HepG2 (cell line): ENCODE results near the gene RABIF. TPM values are rescaled to one million over a fixed set of nuclear protein-coding genes. Genes with fewer than 3 reads are reported as not detected.

Experiments
- EEA1 ChIP-seq: sonication (generic); formaldehyde crosslinking; IDR thresholded peaks from 2 replicates; pipeline ENCODE4 v1.5.1; 2020; ENCODE audit warnings: mild to moderate bottlenecking, missing genetic modification reagents, borderline replicate concordance
- FLYWCH1 ChIP-seq: sonication (generic); formaldehyde crosslinking; IDR thresholded peaks from 2 replicates; pipeline ENCODE4 v1.8.1; 2023; ENCODE audit warnings: mild to moderate bottlenecking, missing genetic modification reagents
- HNRNPH1 ChIP-seq: fragments of 200-400 bp; formaldehyde crosslinking; optimal IDR thresholded peaks from 2 replicates; pipeline ENCODE3; 2017; ENCODE audit warnings: mild to moderate bottlenecking, low read depth, low read length
- NPAS2 ChIP-seq: sonication (generic); formaldehyde crosslinking; IDR thresholded peaks from 2 replicates; pipeline ENCODE4 v1.8.0; 2022; ENCODE audit warnings: mild to moderate bottlenecking, missing genetic modification reagents, borderline replicate concordance
- ZNF124 ChIP-seq: sonication (generic); formaldehyde crosslinking; IDR thresholded peaks from 2 replicates; pipeline ENCODE4 v1.4.0; 2020; ENCODE audit warnings: missing genetic modification reagents
- ZNF232 ChIP-seq: sonication (generic); formaldehyde crosslinking; IDR thresholded peaks from 2 replicates; pipeline ENCODE4 v1.4.0; 2020; ENCODE audit warnings: missing genetic modification reagents, borderline replicate concordance
- ZNF30 ChIP-seq: sonication (generic); formaldehyde crosslinking; IDR thresholded peaks from 2 replicates; pipeline ENCODE4 v1.5.0; 2020; ENCODE audit warnings: mild to moderate bottlenecking, missing genetic modification reagents
- ZNF703 ChIP-seq: sonication (generic); formaldehyde crosslinking; IDR thresholded peaks from 2 replicates; pipeline ENCODE4 v1.5.1; 2020; ENCODE audit warnings: missing genetic modification reagents, mild to moderate bottlenecking, moderate library complexity, borderline replicate concordance
- ZNF850 ChIP-seq: sonication (generic); formaldehyde crosslinking; conservative IDR thresholded peaks from 2 replicates; pipeline ENCODE4 v1.9.0; 2021; ENCODE audit warnings: mild to moderate bottlenecking, missing genetic modification reagents
- ZSCAN25 ChIP-seq: sonication (generic); formaldehyde crosslinking; IDR thresholded peaks from 2 replicates; pipeline ENCODE4 v1.8.0; 2022; ENCODE audit warnings: mild to moderate bottlenecking, missing genetic modification reagents
- ZSCAN29 ChIP-seq: sonication (generic); formaldehyde crosslinking; conservative IDR thresholded peaks from 2 replicates; pipeline ENCODE4 v1.4.0; 2020; ENCODE audit warnings: mild to moderate bottlenecking, missing genetic modification reagents
- polyA plus RNA-seq, 8 experiments: library from polyadenylated mRNA; depleted of rRNA in 3 of 8; stranded (reverse) in 7 of 8; unstranded in 1 of 8; fragments of >200 nt; fragmentation: Illumina TruSeq in 4 of 8; extraction: Trizol in 4 of 8; gene quantifications; 2 replicates each; pipeline versions ENCODE4 v1.2.1 to v1.2.3, GENCODE V29; 2011 to 2016; ENCODE audit warnings: low read depth in 4 of 8, missing spikeins in 1 of 8, mixed read lengths in 1 of 8; ENCODE audit not compliant: insufficient read depth in 1 of 8
- total RNA-seq, 5 experiments: library from RNA; depleted of rRNA; stranded (reverse); fragments of >200 nt; fragmentation: Illumina TruSeq; extraction: Trizol; gene quantifications; 2 replicates each; pipeline ENCODE4 v1.2.3, GENCODE V29; 2016; ENCODE audit warnings: low read depth in 1 of 5
- TF ChIP-seq, protein P1 (sequence below): fragments of 450-650 bp; IDR thresholded peaks from 2 replicates; pipeline ENCODE4 v1.6.1; 2017; ENCODE audit warnings: mild to moderate bottlenecking
- TF ChIP-seq, protein P2 (sequence below): sonication (generic); formaldehyde crosslinking; IDR thresholded peaks from 2 replicates; pipeline ENCODE4 v1.5.1; 2020; ENCODE audit warnings: missing genetic modification reagents, mild to moderate bottlenecking, borderline replicate concordance
- TF ChIP-seq, protein P3 (sequence below): sonication (generic); formaldehyde crosslinking; IDR thresholded peaks from 2 replicates; pipeline ENCODE4 v1.5.0; 2020; ENCODE audit warnings: mild to moderate bottlenecking, missing genetic modification reagents, borderline replicate concordance
- TF ChIP-seq, protein P4 (sequence below): sonication (generic); formaldehyde crosslinking; IDR thresholded peaks from 2 replicates; pipeline ENCODE4 v1.8.0; 2022; ENCODE audit warnings: missing genetic modification reagents, mild to moderate bottlenecking, inconsistent platforms, borderline replicate concordance

RABIF gene
- total and polyA plus RNA-seq, 2 of the 13 experiments (the other 11 are each of a cell fraction or from before 2014, with no cell fraction given), result 7.6 to 8.3 TPM

DNA sequence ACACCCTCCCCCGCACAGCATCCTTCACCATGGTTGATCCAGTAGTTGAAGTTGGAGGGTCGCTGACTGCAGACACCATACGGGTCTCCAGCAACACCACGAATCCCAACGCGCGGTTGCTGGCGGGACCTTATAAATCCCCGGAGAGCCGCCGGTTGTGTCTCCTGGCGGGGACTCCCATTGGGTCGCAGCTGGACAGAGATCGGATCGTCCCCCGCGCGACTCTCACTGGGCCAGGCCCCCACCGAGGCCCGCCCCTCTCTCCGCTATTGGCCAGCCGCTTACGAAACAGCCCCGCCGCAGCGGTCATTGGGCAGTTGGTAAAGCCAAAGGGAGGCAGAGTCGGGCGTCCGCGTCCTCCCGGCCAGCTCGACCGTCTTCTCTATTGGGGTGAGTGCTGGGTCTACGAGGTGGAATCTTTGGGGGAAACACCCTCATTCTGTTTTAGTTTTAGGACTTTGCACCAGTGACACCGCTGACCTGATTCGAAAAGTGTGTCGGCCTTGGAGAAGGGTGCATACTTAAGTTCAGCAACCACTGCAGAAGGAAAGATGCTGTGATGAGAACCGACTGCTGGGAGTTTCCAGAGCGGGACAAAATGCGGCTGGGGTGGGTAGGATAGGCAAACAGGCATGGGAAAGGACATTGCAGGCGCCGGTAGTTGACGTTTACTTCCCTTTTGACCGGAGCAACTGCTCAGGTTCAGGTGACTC is 27.4 kb downstream of the RABIF start (continued):
- TF ChIP-seq, protein P1, sequence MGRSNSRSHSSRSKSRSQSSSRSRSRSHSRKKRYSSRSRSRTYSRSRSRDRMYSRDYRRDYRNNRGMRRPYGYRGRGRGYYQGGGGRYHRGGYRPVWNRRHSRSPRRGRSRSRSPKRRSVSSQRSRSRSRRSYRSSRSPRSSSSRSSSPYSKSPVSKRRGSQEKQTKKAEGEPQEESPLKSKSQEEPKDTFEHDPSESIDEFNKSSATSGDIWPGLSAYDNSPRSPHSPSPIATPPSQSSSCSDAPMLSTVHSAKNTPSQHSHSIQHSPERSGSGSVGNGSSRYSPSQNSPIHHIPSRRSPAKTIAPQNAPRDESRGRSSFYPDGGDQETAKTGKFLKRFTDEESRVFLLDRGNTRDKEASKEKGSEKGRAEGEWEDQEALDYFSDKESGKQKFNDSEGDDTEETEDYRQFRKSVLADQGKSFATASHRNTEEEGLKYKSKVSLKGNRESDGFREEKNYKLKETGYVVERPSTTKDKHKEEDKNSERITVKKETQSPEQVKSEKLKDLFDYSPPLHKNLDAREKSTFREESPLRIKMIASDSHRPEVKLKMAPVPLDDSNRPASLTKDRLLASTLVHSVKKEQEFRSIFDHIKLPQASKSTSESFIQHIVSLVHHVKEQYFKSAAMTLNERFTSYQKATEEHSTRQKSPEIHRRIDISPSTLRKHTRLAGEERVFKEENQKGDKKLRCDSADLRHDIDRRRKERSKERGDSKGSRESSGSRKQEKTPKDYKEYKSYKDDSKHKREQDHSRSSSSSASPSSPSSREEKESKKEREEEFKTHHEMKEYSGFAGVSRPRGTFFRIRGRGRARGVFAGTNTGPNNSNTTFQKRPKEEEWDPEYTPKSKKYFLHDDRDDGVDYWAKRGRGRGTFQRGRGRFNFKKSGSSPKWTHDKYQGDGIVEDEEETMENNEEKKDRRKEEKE, result no peak
- TF ChIP-seq ZNF850 (no peak), ZSCAN25 (CRISPR knock-in tag) (no peak), FLYWCH1 (CRISPR knock-in tag) (no peak), EEA1 (no peak), ZSCAN29 (CRISPR knock-in tag) (no peak), ZNF124 (CRISPR knock-in tag) (no peak), ZNF30 (CRISPR knock-in tag) (no peak), HNRNPH1 (no peak), ZNF232 (CRISPR knock-in tag) (no peak), ZNF703 (CRISPR knock-in tag) (no peak), NPAS2 (CRISPR knock-in tag) (no peak)
- TF ChIP-seq, protein P2, sequence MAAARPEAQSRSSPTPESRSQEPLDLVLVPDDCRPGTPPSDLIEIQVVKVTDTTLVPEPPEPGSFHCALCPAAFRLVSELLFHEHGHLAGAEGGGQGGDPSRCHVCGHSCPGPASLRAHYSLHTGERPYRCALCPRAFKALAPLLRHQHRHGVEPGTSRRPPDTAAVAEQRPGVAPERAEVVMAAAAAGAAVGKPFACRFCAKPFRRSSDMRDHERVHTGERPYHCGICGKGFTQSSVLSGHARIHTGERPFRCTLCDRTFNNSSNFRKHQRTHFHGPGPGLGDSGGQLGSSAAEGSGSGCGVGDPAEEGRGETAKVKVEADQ, result no peak
- TF ChIP-seq, protein P3, sequence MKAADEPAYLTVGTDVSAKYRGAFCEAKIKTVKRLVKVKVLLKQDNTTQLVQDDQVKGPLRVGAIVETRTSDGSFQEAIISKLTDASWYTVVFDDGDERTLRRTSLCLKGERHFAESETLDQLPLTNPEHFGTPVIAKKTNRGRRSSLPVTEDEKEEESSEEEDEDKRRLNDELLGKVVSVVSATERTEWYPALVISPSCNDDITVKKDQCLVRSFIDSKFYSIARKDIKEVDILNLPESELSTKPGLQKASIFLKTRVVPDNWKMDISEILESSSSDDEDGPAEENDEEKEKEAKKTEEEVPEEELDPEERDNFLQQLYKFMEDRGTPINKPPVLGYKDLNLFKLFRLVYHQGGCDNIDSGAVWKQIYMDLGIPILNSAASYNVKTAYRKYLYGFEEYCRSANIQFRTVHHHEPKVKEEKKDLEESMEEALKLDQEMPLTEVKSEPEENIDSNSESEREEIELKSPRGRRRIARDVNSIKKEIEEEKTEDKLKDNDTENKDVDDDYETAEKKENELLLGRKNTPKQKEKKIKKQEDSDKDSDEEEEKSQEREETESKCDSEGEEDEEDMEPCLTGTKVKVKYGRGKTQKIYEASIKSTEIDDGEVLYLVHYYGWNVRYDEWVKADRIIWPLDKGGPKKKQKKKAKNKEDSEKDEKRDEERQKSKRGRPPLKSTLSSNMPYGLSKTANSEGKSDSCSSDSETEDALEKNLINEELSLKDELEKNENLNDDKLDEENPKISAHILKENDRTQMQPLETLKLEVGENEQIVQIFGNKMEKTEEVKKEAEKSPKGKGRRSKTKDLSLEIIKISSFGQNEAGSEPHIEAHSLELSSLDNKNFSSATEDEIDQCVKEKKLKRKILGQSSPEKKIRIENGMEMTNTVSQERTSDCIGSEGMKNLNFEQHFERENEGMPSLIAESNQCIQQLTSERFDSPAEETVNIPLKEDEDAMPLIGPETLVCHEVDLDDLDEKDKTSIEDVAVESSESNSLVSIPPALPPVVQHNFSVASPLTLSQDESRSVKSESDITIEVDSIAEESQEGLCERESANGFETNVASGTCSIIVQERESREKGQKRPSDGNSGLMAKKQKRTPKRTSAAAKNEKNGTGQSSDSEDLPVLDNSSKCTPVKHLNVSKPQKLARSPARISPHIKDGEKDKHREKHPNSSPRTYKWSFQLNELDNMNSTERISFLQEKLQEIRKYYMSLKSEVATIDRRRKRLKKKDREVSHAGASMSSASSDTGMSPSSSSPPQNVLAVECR (CRISPR knock-in tag), result peak; percentile 53; the same call in 1 of the 2 replicates
- TF ChIP-seq, protein P4, sequence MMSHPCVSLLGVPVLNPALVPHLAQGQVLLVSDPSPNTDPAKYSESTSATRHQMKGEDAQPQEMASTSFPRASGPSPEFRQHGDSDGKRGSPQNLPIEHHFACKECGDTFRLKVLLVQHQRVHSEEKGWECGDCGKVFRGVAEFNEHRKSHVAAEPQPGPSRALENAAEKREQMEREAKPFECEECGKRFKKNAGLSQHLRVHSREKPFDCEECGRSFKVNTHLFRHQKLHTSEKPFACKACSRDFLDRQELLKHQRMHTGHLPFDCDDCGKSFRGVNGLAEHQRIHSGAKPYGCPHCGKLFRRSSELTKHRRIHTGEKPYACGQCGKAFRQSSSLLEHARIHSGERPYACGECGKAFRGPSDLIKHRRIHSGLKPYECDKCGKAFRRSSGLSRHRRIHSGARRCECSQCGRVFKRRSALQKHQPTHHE (CRISPR knock-in tag), result 0 out of 2 replicates have a peak, but pooled peaks have one; percentile 23
